ENCODE data around the gene HOOK1. TPM values are rescaled to one million over a fixed set of nuclear protein-coding genes. Genes with fewer than 3 reads are reported as not detected.

Gene HOOK1
- total RNA-seq (2021) (33.8 to 45.9 TPM (median 43.9 TPM) in 3 replicates), Bru-seq, nascent RNA (percentile 85 among the genes with signal in this experiment)
- long read RNA-seq, experiment 1, full-length matches to known transcripts, result 161 of 228 reads
- long read RNA-seq, experiment 1, partial matches to known transcripts, result 43 of 228 reads
- long read RNA-seq, experiment 1, other reads (novel, unspliced or antisense), result 24 of 228 reads
- long read RNA-seq, experiment 2, full-length matches to known transcripts, result 9 of 55 reads
- long read RNA-seq, experiment 2, partial matches to known transcripts, result 9 of 55 reads
- long read RNA-seq, experiment 2, other reads (novel, unspliced or antisense), result 37 of 55 reads
- long read RNA-seq, experiment 3, full-length matches to known transcripts, result 4 of 6 reads
- long read RNA-seq, experiment 3, partial matches to known transcripts, result 1 of 6 reads
- long read RNA-seq, experiment 3, other reads (novel, unspliced or antisense), result 1 of 6 reads

DNA sequence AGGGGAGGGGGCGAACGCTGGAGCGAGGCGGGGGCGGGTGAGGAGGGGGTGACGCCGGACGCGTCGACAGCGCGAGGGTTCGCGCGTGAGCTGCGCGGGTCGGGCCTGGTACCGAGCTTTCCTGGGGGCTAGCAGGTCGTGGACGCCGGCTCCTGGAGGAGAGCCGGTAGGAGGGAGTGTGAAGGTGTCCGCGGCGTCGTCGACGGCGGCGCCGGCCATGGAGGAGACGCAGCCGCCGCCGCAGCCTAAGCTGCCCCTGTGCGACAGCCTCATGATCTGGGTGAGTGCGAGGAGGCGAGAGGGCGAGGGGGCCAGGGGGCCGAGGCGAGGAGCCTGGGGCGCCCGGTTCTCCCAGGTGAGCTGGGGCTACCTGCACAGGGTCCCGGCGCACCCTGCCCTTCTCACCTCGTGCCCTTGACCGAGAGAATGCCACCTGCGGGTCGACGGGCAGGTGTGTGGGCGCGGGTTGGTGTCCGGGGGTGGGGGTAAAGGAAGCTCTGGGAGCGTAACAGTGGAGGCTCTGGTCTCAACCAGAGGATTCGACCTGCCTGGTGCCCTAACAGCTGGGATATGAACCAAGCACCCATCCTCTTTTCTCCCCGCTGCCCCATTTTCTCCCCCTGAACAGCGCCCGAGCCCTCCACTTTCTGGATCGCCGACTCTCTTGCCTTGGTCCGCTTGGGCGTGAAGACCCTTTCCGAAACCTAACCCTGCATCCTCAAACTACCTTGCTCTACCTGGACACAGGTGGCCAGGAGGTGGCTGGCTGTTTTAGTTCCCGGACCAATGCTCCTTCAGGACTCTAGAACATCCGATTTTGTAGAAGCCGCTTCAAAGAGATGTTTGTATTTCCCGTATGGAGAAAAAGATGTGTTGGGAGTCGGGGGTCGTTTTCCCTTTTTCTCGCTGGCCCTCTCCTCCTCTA lies at the start of gene HOOK1:
HOOK1 (plus strand) TSS at position 49 of the 925 bp plus-strand sequence; CDS start at position 218, 169 bp downstream.
- Mint-ChIP-seq H3K9me3 (no peaks in the 10 kb centered on the region), H3K27me3 (ENCODE audit: low read depth) (no peaks in the 10 kb centered on the region; the same call in 1 of the 2 replicates), H3K4me1 (no peaks in the 10 kb centered on the region), H3K27ac (peak within 1 kb of the TSS; percentile 76; the same call in 1 of the 2 replicates), H3K36me3 (no peaks in the 10 kb centered on the region), H3K4me3 (peak within 1 kb of the TSS; percentile 68)
- ChIA-PET POLR2A (interaction anchor here (1.2 kb wide), 1 partner anchor 9 kb away, joined by 3 read pairs; no protein-coding TSS in a partner anchor), CTCF (interaction anchor here (1.0 to 2.1 kb wide), 2 partner anchors 56 to 132 kb away, joined by 3 to 6 read pairs; no protein-coding TSS in a partner anchor)
- DNase-seq (ENCODE audit: low spot score) (no peak), ATAC-seq (peak; percentile 38)
- TF ChIP-seq IRF1 (CRISPR knock-in tag; IDR thresholded peaks at IDR 0.05) (peak; percentile 74; the same call in 1 of the 2 replicates), ZNF416 (CRISPR knock-in tag; IDR thresholded peaks at IDR 0.05) (no peak), ATF2 (CRISPR knock-in tag; IDR thresholded peaks at IDR 0.05; ENCODE audit: borderline replicate concordance, low read depth) (no peak), ZMAT4 (CRISPR knock-in tag; IDR thresholded peaks at IDR 0.05) (no peak), HMGXB4 (CRISPR knock-in tag; IDR thresholded peaks at IDR 0.05) (no peak), ESRRA (CRISPR knock-in tag; IDR thresholded peaks at IDR 0.05; ENCODE audit: borderline replicate concordance) (peak; percentile 30; the same call in 1 of the 2 replicates), CBFB (CRISPR knock-in tag; IDR thresholded peaks at IDR 0.05; ENCODE audit: low read depth) (no peak), ZNF219 (CRISPR knock-in tag; IDR thresholded peaks at IDR 0.05; ENCODE audit: borderline replicate concordance) (0 out of 2 replicates have a peak, but pooled peaks have one; percentile 59), CREM (CRISPR knock-in tag; IDR thresholded peaks at IDR 0.05) (no peak), CREB1 (CRISPR knock-in tag; IDR thresholded peaks at IDR 0.05) (peak; percentile 50; the same call in 1 of the 2 replicates), TP53 (CRISPR knock-in tag; IDR thresholded peaks at IDR 0.05) (0 out of 2 replicates have a peak, but pooled peaks have one; percentile 34), CDX4 (CRISPR knock-in tag; IDR thresholded peaks at IDR 0.05; ENCODE audit: borderline replicate concordance) (no peak), SMAD4 (CRISPR knock-in tag; IDR thresholded peaks at IDR 0.05) (no peak), ZNF263 (CRISPR knock-in tag; IDR thresholded peaks at IDR 0.05; ENCODE audit: low read depth) (no peak), RELA (CRISPR knock-in tag; IDR thresholded peaks at IDR 0.05; ENCODE audit: borderline replicate concordance) (no peak; the same call in 1 of the 2 replicates), NFYB (CRISPR knock-in tag; conservative IDR thresholded peaks at IDR 0.05; ENCODE audit: low read depth) (no peak), ZNF232 (CRISPR knock-in tag; IDR thresholded peaks at IDR 0.05) (no peak)
- TF ChIP-seq, protein P1, sequence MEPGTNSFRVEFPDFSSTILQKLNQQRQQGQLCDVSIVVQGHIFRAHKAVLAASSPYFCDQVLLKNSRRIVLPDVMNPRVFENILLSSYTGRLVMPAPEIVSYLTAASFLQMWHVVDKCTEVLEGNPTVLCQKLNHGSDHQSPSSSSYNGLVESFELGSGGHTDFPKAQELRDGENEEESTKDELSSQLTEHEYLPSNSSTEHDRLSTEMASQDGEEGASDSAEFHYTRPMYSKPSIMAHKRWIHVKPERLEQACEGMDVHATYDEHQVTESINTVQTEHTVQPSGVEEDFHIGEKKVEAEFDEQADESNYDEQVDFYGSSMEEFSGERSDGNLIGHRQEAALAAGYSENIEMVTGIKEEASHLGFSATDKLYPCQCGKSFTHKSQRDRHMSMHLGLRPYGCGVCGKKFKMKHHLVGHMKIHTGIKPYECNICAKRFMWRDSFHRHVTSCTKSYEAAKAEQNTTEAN (CRISPR knock-in tag; IDR thresholded peaks at IDR 0.05), result peak; percentile 72
- TF ChIP-seq, protein P2, sequence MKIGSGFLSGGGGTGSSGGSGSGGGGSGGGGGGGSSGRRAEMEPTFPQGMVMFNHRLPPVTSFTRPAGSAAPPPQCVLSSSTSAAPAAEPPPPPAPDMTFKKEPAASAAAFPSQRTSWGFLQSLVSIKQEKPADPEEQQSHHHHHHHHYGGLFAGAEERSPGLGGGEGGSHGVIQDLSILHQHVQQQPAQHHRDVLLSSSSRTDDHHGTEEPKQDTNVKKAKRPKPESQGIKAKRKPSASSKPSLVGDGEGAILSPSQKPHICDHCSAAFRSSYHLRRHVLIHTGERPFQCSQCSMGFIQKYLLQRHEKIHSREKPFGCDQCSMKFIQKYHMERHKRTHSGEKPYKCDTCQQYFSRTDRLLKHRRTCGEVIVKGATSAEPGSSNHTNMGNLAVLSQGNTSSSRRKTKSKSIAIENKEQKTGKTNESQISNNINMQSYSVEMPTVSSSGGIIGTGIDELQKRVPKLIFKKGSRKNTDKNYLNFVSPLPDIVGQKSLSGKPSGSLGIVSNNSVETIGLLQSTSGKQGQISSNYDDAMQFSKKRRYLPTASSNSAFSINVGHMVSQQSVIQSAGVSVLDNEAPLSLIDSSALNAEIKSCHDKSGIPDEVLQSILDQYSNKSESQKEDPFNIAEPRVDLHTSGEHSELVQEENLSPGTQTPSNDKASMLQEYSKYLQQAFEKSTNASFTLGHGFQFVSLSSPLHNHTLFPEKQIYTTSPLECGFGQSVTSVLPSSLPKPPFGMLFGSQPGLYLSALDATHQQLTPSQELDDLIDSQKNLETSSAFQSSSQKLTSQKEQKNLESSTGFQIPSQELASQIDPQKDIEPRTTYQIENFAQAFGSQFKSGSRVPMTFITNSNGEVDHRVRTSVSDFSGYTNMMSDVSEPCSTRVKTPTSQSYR (CRISPR knock-in tag; IDR thresholded peaks at IDR 0.05), result peak; percentile 46; the same call in 1 of the 2 replicates
- TF ChIP-seq, protein P3, sequence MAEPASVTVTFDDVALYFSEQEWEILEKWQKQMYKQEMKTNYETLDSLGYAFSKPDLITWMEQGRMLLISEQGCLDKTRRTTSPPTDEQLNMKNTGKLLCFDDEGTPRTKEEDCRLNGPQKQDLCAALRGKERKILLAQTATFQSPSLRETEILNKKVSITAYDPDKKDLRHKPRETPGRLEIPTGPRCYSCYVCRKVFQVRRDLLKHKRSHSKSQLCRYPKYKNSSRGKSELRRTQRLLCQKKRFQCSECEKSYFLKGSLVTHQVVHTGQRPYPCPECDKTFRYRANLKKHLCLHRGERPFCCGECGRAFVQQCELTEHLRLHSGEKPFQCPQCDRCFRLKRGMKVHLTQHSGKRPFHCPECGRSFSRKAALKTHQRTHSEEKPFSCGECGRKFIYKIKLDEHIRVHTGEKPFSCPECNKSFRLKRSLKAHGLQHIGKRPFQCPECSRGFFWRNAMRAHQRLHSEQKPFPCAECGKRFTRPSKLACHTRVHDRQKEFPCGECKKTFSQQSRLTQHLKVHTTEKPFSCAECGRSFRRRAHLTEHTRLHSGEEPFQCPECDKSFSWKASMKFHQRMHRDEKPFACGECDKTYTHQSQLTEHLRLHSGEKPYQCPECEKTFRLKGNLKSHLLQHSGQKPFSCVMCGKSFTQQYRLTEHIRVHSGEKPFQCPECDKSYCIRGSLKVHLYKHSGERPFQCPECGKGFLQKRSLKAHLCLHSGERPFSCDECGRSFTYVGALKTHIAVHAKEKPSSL (CRISPR knock-in tag; conservative IDR thresholded peaks at IDR 0.05), result no peak
